Measurements from ENCODE around the gene CREBRF.
"Not testable (repeated sequence)": the region's sequence is repeated elsewhere in the genome, so short reads cannot be mapped to it uniquely, and the experiment has no call there.

Gene CREBRF, protein sequence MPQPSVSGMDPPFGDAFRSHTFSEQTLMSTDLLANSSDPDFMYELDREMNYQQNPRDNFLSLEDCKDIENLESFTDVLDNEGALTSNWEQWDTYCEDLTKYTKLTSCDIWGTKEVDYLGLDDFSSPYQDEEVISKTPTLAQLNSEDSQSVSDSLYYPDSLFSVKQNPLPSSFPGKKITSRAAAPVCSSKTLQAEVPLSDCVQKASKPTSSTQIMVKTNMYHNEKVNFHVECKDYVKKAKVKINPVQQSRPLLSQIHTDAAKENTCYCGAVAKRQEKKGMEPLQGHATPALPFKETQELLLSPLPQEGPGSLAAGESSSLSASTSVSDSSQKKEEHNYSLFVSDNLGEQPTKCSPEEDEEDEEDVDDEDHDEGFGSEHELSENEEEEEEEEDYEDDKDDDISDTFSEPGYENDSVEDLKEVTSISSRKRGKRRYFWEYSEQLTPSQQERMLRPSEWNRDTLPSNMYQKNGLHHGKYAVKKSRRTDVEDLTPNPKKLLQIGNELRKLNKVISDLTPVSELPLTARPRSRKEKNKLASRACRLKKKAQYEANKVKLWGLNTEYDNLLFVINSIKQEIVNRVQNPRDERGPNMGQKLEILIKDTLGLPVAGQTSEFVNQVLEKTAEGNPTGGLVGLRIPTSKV

DNA sequence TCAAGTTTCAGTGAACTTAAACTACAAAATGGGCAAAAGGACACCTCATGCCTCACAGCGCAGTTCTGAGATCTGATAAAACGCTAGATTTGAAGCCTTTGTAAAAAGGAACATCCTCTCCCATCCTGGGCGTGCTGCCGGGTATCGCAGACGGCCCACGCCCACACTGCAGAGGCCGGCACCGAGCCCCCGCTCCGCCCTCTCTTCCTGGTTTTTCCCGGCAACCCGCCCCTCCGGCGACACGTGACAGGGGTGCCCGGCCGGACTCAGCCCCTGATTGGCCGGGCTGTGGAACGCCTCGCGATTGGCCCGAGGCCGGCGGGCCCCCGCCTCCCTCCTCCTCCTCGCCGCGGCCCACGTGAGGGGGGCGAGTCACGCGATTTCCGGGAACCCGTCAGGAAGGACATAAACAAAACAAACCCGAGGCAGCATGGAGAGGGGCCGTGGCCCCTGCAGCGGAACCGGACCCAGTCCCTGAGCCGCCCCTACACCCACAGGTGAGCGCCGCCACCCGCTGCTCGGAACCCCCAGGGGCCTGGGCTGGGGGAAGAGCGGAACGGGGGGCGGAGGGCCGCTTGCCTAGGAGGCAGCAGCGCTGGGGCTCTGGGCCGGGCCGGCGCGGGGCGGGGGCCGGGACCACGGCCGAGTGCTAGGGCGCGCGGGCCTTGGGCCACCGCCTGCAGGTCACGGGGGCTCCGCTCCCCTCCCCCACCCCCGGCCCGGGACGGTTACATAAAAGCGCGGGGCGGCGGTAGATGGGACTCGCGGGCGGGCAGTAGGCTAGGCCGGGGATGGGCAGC lies at the start of gene CREBRF:
TSS of gene CREBRF (plus strand) at position 370 of the 800 bp plus-strand sequence. CDS start 24,424 bp downstream, outside the sequence.
- DNase-seq, result peak; percentile 97 to 99 (median 98)

DNA sequence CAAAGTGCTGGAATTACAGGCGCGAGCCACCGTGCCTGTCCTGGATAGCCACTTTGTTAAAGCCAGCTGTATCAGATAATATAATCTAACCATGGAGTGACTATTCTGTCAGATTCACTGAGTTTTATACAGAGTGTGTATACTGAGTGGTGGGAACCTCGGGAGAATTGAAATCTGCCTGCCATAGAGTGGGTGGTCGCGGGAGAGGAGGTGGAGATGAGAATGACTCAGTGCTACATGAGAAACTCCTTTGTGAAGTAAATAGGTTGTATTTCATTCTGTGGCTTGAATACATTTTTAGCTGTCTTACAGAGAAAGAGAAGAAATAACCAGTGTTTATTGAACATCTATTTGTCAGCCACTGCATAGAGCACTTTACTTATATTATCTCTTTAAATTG lies 46.1 kb upstream of the CREBRF start:
- no peak for DNase-seq

DNA sequence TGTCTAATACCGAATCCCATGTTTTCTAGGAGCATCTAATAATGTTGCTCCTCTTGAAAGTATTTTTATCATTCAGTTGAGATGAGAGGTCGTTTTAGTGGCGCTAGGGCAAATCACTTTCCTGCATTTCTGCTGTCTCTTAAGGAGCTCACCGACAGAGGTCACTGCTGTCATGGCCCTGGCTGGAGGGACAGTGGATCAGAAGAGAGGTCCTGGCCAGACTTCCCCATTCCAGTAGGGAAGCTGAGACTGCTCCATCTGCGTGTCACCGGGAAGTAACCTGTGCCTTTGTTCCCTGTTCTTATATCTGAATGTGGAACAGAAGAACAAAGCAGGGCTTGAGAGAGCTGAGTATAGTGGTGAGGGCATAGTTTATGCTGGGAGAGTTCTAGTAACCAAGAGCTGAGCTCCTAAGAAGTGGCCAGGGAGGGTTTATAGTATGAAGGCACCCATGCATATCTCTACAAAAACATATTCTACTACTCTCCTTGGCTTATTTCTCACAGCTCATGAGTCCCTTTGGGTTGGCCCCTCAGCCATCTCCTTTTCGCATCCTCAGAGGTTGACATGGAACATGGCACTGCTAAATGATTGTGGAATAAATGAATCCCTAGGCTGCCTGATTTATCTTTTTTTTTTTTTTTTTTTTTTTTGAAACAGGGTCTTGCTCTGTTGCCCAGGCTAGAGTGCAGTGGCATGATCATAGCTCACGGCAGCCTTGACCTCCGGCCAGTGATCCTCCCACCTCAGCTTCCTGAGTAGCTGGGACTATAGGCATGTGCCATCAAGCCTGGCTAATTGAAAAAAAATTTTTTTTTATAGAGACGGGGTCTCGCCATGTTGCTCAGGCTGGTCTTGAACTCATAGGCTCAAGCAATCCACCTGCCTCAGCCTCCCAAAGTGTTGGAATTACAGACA lies 45.3 kb upstream of the CREBRF start:
- no peak for DNase-seq

DNA sequence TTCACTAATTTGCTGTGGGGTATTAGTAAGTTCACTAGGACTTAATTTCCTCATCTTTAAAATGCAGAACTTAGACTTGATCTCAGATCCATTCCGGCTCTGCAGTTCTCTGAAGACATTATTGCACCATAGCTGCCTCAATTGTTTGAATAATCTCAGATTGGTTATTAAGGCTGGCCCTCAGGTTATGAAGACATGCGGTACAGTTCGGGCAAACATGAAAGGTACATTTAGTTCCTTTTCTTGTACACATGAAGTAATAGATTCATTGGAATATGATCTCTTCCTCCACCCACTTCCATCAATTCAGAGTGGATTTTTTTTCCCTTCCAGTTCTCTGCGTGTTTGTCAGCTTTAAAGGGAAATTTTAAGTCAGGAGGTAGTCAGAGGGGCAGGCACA lies 44.6 kb upstream of the CREBRF start:
- DNase-seq, result no peak

DNA sequence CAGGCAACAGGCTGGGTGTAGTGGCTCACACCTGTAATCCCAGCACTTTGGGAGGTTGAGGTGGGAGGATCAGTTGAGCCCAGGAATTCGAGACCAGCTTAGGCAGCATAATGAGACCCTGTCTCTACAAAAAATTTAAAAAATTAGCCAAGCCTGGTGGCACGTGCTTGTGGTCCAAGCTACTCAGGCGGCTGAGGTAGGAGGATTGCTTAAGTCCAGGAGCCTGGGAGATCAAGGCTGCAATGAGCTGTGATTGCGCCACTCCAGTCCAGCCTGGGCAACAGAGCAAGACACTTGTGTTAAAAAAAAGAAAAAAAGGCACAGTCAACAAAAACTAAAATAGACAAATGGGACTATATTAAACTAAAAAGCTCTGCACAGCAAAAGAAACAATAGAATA lies 43.3 kb upstream of the CREBRF start:
- no peak for DNase-seq

DNA sequence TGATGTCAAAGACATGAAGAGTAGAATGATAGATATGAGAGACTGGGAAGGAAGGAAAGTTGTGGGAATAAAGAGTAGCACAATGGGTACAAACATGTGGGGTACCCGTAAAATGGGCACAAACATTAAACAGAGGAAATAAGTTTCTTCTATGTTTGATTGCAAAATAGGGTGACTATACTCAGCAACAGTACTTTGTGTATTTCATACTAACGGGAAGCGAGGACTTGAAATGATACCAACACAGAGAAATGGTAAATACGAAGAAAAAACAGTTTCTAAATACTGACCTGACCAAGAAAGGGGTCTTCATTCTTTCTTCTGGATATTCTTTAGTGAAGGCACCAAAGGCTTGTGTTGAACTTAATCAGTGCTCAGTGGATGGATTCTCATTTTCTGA lies 41.5 kb upstream of the CREBRF start:
- no peak for DNase-seq

DNA sequence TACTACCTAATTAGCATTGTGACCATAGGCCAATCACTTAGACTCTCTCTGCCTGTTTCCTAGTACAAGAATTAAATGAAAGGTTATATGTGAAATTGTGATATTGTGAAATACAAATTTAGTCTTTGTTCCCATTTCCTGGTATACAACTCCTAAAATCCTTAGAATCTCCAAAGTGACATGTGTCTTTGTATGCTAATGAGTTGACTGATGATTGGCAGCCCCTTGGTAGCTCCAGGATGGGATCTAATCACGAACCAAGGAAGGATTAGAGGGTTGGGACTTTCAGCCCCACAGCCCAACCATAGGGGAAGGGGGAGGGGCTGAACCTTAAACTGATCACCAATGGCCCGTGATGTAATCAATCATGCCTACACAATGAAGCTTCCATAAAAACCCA lies 41.0 kb upstream of the CREBRF start:
- no peak for DNase-seq

DNA sequence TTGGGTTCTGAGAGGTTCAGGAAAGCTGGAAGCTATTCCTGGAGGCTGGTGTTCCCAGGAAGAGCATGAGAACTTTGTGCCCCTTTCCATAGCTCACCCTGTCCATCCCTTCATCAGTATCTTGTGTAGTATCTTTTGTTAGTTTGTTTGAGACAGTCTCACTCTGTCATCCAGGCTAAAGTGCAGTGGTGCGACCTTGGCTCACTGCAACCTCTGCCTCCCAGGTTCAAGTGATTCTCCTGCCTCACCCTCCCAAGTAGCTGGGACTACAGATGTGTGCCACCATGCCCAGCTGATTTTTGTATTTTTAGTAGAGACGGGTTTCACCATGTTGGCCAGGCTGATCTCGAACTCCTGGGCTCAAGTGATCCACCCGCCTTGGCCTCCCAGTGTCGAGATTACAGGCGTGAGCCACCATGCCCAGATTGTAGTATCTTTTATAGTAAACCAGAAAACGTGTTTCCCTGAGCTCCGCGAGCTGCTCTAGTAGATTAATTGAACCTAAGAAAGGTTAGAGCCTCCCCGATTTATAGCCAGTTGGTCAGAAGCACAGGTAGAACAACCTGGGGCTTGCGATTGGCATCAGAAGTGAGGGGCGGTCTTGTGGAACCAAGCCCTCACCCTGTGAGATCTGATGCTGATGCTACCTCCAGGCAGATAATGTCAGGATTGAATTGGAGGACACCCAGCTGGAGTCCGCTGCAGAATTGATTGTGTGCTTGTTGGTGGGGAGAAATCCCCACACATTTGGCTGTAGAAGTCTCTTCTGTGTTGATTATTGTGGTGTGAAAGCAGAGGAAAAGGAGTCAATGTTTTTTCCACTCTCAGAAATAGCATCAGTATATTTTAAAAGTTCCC lies 40.3 kb upstream of the CREBRF start:
- DNase-seq, result no peak

DNA sequence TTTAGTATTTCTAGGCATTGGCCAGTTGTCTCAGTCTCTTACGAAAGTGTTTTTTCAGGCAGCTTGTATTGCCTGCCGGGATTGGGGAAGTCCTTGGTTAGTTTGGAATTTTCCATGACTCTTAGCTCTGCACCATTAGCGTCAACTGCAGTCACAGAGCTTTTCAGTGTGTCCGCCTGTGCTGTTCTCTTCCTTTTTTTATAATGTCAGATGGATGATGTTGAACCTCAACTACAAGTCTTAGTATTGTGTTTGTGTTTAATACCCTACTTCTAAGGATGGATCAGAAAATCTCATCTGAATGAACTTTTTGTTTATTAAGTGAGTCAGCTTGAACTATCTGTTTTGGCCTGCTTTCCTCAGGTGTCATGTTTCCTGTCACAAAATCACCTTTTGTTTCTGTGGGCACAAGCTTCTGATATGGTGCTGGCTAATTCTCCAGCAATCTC lies 39.5 kb upstream of the CREBRF start:
- DNase-seq, result no peak

DNA sequence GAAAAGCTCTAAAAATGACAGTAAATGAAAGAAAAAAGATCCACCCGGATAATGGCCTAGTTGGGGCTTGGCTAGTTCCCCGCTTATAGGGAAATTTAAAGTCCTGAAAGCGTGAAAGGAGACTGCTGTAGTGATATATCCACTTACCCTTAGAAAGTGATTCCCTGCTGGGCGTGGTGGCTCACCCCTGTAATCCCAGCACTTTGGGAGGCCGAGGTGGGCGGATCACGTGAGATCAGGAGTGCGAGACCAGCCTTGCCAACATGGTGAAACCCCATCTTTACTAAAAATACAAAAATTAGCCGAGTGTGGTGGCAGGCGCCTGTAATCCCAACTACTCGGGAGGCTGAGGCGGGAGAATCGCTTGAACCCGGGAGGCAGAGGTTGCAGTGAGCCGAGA lies 39.1 kb upstream of the CREBRF start:
- not testable (repeated sequence) for DNase-seq

DNA sequence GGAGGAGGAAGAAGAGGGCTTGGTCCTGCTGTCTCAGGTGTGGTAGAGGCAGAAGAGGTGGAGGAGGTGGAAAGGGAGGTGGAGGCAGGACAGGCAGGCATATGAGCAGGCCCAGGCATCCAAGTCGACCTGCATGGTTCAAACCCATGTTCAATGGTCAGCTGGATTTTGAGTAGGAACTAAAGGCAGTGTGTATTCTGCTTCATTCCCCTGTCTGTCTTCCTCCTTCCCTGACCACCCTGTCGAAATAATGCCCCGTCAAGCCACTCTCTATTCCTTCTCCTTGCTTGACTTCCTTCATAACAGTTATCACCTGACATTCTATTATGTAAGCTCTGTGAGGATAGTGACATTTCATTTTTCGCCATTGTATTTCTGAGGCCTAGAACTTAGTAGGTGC lies 37.8 kb upstream of the CREBRF start:
- no peak for DNase-seq

DNA sequence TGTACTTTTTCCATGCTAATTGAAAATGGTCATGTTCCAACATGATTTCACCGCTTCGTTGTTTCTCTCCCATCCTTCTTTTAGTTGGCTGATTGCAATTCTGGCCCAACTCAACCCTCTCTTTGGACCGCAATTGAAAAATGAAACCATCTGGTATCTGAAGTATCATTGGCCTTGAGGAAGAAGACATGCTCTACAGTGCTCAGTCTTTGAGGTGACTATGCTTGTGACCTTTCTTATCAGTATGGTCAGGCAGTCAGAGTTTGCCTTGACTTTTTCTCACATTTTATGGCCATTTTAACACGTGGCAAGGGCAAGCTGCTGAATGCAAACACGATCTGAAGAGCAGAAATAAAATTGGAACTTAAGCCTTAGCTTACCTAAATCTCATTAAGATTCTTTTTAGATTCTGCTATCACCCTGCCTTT lies 36.0 kb upstream of the CREBRF start:
- no peak for DNase-seq

DNA sequence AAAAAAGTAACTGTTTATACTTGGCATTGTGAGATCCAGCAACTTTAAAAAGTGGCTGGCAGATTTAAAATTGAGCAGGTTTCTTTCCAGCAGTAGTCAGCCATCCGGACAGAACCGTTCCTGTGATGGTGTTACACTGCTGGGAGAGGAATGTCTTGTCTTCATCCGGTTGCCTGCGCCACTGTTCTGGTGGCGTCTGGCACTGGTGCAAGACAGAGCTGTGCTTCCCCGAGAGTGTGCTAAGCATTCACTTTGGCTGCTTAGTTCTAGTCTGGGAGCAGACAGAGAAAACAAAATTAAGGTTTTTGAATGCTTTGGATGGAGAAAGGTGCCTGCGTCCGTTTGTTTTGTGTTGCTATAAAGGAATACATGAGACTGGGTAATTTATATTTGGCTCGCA lies 35.5 kb upstream of the CREBRF start:
- no peak for DNase-seq

DNA sequence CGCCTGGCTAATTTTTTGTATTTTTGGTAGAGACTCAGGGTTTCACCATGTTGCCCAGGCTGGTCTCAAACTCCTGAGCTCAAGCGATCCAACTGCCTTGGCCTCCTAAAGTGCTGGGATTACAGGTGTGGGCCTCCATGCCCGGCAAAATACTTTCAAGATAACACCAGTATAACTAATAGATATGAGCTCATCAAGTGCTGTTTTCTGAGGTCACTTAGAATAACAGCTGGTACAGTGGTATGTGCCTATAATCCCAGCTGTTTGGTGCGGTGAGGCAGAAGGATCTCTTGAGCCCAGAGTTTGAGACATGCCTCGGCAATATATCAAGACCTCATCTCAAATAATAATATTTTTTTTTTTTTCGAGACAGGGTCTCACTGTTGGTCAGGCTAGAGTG lies 30.5 kb upstream of the CREBRF start:
- DNase-seq, result no peak

DNA sequence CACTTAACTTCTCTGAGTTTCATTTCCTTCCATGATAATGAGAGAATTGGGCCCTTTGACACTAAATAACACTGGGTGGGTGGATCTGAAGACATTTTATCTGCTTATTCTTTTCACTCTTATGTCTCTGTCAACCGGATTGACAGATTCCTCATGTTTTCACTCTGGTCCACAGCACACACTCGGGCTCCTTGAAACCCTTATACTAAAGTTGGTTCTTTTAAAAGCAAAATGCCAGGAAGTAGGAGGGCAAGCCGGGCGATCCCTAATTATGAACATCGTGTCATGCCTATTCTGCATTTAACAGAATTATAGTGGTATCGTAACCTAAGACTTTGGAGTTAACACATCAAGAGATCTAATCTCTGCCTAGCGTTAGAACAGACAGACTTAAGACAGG lies 28.2 kb upstream of the CREBRF start:
- DNase-seq, result no peak

DNA sequence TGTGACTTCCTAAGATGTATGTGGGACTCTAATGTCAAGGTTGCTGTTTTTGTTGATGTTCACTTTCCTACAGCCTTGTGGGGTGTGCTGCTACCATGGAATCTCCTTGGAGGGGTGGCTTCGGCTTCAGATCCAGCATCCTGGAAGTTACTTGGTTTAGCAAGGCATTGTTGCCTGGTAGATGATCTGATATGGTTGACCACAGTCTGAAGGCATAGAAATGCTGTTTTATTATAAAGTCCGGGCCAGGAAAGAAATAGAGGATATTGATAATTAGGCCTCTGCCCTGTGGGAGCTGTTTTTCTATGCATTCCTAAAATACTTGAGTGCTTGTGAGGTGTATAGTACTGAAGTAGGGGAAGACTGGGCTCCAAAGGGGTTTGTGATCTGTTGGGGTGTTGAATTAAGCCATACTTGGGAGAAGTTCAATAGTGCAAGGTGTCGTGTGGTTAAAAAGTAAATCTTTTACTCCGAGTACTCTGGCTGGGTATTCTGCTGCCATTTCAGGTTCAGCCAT lies 27.3 kb upstream of the CREBRF start:
- no peak for DNase-seq

DNA sequence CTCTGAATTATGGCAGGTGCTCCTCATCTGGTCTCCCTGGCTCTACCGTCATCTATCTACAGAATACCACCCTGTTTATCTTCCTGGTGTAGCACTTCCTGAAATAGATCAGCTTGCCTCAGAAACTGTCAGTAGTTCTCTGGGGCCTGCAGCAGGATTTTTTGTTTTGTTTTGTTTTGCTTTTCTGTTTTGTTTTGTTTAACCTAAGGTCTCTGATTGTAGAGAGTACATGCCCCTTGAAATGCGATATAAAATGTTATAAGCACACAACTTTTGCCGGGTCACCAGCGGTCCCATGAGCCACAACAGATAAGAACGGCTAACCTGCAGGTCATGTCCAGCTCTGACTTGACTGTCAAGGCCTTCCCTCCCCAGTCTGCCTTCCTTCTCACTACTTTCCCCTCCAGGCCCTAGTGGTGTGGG lies 26.6 kb upstream of the CREBRF start:
- DNase-seq, result peak in 1 of 6 experiments; percentile 5

DNA sequence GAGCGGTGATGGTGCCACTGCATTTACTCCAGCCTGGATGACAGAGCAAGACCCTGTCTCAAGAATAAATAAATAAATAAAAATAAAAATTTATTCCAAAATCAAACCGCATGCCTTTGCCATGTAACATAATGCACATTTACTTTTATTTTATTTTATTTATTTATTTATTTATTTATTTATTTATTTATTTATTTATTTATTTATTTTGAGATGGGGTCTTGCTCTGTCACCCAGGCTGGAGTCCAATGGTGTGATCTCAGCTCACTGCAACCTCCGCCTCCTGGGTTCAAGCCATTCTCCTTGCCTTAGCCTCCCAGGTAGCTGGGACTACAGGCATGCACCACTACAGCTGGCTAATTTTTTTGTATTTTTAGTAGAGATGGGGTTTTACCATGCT lies 24.1 kb upstream of the CREBRF start:
- not testable (repeated sequence) for DNase-seq

DNA sequence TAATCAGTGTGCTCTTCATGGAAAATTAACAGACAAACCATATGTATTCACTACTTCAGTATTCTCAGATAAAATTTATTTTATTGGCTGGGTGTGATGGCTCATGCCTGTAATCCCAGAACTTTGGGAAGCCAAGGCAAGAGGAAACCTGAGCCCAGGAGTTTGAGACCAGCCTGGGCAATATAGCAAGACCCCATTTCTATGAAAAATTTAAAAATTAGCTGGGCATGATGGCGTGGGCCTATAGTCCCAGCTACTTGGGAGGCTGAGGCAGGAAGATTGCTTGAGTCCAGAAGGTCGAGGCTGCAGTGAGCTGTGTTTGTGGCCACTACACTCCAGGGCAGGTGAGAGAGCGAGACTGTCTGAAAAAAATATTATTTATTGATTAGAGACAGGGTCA lies 23.4 kb upstream of the CREBRF start:
- no peak for DNase-seq

DNA sequence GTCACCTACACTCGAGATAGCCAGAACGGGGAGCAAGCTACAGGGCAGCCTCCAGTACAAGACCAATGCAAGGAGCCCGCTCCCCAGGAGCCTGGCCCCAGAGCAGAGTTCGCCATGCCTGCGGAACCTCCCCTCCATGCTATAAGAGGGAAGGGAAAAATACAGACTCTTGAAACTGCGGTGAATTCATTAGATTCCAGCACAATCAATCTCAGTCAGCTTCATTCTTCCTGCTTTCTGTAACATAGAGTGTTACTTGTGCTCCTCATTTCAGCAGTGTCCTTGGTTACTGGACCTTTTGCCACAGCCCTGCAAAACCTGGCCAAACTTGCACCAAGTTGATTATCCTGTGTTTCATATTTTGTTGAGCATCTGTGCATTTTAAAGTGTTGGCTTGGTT lies 22.2 kb upstream of the CREBRF start:
- DNase-seq, result no peak

Data from stimulated activated naive CD4-positive, alpha-beta T cell (primary cell).